ENCODE results near the gene TRIOBP. TPM values are rescaled to one million over a fixed set of nuclear protein-coding genes. Genes with fewer than 3 reads are reported as not detected.

Gene TRIOBP
- total and polyA plus RNA-seq, 7 experiments from 2014 or later, result 6.7 to 43.0 (median 22.9) TPM

Other genes starting within 250 kb of the TRIOBP start
- gene MFNG, start 210.7 kb upstream of the TRIOBP start, total RNA-seq, result 100 to 1,000 TPM; 146 to 223 (median 203) TPM
- 100 to 1,000 TPM; 350 to 449 TPM for gene MFNG, start 210.7 kb upstream of the TRIOBP start, polyA plus RNA-seq
- 1 to 10 TPM in 1 of 5 experiments, under 1 TPM in 3, not detected in 1; 0.13 to 1.0 (median 0.57) TPM for gene CARD10, start 177.6 kb upstream of the TRIOBP start, total RNA-seq
- under 1 TPM in 1 of 2 donors, not detected in 1; 0.69 TPM for gene CARD10, start 177.6 kb upstream of the TRIOBP start, polyA plus RNA-seq
- 1 to 10 TPM in 1 of 5 experiments, under 1 TPM in 3, not detected in 1; 0.27 to 1.6 (median 0.62) TPM for gene CDC42EP1, start 136.6 kb upstream of the TRIOBP start, total RNA-seq
- gene CDC42EP1, start 136.6 kb upstream of the TRIOBP start, polyA plus RNA-seq, result not detected
- gene LGALS2, start 117.0 kb upstream of the TRIOBP start, total RNA-seq, result 100 to 1,000 TPM in 1 of 5 experiments, 1 to 10 TPM in 1, not detected in 3; 6.4 to 123 TPM
- gene LGALS2, start 117.0 kb upstream of the TRIOBP start, polyA plus RNA-seq, result under 1 TPM in 1 of 2 donors, not detected in 1; 0.71 TPM
- 100 to 1,000 TPM in 3 of 5 experiments, 10 to 100 TPM in 2; 64.2 to 124 (median 102) TPM for gene GGA1, start 88.2 kb upstream of the TRIOBP start, total RNA-seq
- gene GGA1, start 88.2 kb upstream of the TRIOBP start, polyA plus RNA-seq, result 10 to 100 TPM; 20.8 to 22.3 TPM
- gene SH3BP1, start 57.4 kb upstream of the TRIOBP start, total RNA-seq, result 100 to 1,000 TPM in 2 of 5 experiments, 10 to 100 TPM in 3; 66.4 to 157 (median 89.2) TPM
- 10 to 100 TPM; 12.9 to 23.0 TPM for gene SH3BP1, start 57.4 kb upstream of the TRIOBP start, polyA plus RNA-seq
- 10 to 100 TPM in 1 of 5 experiments, 1 to 10 TPM in 4; 3.9 to 27.4 (median 7.5) TPM for gene PDXP, start 38.3 kb upstream of the TRIOBP start, total RNA-seq
- gene PDXP, start 38.3 kb upstream of the TRIOBP start, polyA plus RNA-seq, result 1 to 10 TPM; 1.9 to 3.6 TPM
- 100 to 1,000 TPM in 2 of 5 experiments, 10 to 100 TPM in 3; 23.6 to 969 (median 54.4) TPM for gene LGALS1, start 21.4 kb upstream of the TRIOBP start, total RNA-seq
- 10 to 100 TPM; 22.9 to 30.5 TPM for gene LGALS1, start 21.4 kb upstream of the TRIOBP start, polyA plus RNA-seq
- 10 to 100 TPM; 32.8 to 52.5 (median 45.3) TPM for gene NOL12, start 10.7 kb upstream of the TRIOBP start, total RNA-seq
- gene NOL12, start 10.7 kb upstream of the TRIOBP start, polyA plus RNA-seq, result 10 to 100 TPM; 42.7 to 48.6 TPM
- gene GCAT, start 110.9 kb downstream of the TRIOBP start, total RNA-seq, result 10 to 100 TPM in 1 of 5 experiments, 1 to 10 TPM in 4; 1.1 to 14.6 (median 5.4) TPM
- gene GCAT, start 110.9 kb downstream of the TRIOBP start, polyA plus RNA-seq, result 1 to 10 TPM; 7.8 to 8.1 TPM
- not detected for gene GALR3, start 126.3 kb downstream of the TRIOBP start, total RNA-seq
- not detected for gene GALR3, start 126.3 kb downstream of the TRIOBP start, polyA plus RNA-seq
- 10 to 100 TPM; 18.9 to 26.2 (median 20.4) TPM for gene ANKRD54, start 147.3 kb downstream of the TRIOBP start, total RNA-seq
- 10 to 100 TPM; 14.3 to 18.5 TPM for gene ANKRD54, start 147.3 kb downstream of the TRIOBP start, polyA plus RNA-seq
- 100 to 1,000 TPM; 383 to 586 (median 525) TPM for gene EIF3L, start 152.4 kb downstream of the TRIOBP start, total RNA-seq
- gene EIF3L, start 152.4 kb downstream of the TRIOBP start, polyA plus RNA-seq, result 100 to 1,000 TPM; 338 to 419 TPM
- gene MICALL1, start 209.2 kb downstream of the TRIOBP start, total RNA-seq, result 10 to 100 TPM; 22.2 to 40.0 (median 27.8) TPM
- 1 to 10 TPM; 2.2 to 7.3 TPM for gene MICALL1, start 209.2 kb downstream of the TRIOBP start, polyA plus RNA-seq